GM21367 (cell line): ENCODE results near the gene SEC14L3.

ENCODE experiments used
- ATAC-seq: cut with Tn5 transposase; IDR thresholded peaks from one replicate; pipeline ENCODE4 v1.9.1; 2021; ENCODE audit not compliant: unreplicated experiment

Gene SEC14L3

DNA sequence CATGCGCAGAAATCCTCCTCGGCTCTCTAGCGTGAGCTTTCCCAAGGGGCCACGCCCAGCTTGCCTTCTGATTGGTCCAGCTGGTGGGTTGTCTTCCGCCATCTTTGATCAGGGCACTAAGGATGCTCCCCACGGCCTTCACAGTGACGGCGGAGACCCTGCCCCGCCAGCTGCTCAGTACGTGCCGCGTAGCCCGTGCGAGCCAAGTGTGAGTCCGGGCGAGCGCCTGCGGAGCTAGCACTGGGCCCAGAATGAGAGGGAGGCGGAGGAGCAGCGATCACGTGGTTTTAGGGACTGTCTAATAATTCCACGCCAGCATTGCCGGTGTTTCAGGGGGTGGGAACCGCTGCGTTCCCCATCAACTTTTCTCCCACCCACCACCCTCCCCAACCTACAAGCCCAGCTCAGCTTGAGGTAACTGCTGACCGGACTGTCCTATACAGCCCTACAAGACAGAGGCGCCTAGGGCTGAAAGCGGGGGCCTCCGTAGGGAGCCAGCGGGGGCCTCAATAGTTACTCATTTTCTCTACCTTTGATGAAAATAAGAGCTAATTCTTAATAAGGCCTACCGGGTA lies 47.8 kb downstream of the SEC14L3 start:
- ATAC-seq, result peak; percentile 72

DNA sequence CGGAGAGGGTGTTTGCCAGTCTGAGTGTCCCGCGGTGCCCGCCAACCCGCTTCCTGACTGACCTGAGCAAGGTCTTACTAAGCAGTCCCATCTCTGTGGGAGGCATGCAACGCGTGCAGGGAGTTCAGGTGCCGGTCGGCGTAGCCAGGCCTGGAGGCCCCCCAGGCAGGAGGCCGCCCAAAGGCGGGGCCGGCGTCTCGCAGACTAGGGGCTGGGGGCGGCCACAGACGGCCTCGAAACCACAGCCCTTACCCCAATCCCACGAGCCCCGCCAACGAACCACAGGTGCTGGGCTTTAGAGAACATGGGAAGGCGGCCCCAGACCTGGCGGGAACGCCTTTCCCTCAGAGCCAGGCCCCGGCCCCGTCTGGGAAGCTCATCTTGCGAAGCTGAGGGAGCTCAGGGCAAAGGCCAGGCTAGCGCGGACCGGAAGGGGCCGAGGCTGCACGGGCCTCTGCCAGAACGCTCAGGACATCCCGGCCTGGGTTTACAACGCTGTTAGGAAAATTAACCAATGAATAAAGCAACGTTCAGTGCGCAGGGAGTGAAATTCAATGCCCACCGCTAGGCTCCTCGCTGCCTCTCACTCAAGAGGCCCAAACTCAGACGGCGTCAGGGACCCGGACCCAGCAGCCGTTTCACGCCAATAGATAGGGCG lies 48.4 kb downstream of the SEC14L3 start:
- peak; percentile 26 for ATAC-seq

DNA sequence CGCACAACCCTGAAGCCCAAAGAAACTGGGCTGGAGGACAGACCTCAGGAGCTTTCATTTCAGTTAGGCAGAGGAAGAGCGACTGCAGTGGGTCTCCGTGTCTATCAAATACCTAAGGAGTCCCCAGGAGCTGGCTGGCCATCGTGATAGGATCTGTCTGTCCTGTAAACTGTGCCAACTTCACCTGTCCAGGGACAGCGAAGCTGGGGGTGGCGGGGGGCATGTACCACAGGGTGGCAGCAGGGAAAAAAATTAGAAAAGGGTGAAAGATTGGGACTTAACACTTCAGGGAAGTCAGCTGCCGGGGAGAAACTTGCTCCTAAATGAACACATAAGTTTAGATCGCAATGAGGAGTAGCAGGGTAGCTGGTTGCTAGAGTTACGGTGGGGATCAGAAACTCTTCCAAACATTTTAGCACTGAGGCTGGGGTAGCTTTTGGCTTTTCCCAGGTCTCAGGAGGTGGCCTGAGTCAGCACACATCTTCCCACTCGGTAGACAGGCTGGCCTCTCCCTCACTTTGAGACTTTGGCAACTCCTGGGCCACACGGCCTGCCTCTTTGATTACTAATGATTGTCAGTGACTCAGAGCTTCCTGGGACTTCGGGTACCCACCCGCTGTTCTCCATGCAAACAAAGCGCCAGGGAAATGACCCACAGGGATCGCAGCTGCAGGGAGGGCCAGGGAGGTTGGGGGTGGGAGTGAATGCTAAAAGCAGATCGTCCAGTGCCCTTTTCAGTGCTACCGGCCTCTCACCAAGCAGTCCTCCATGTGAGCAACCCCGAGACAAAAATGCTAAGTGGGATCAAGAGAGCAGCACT lies 49.1 kb downstream of the SEC14L3 start:
- no peak for ATAC-seq

GRCh38 chr22:30421695-30422480 lies 49.9 kb downstream of the SEC14L3 start:
- ATAC-seq, result no peak

GRCh38 chr22:30420347-30421125 lies 51.3 kb downstream of the SEC14L3 start:
- ATAC-seq, result no peak

DNA sequence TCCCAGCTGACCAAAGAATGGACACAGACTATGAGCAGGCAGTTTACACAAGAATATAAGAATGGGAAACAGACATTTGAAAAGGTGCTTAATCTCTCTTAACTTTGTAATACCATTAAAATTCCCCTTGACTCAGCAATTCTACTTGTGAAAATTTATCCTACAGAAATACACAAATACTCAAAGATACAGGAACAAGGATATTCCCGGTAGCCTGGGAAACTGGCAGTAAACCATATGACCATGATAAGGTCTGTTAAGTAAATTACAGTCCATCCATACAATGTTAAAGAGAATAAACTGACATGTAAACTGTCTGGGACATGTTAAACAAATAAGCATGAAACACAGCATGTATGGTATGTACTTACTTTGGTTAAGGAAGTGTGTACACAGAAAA lies 55.0 kb downstream of the SEC14L3 start:
- no peak for ATAC-seq

DNA sequence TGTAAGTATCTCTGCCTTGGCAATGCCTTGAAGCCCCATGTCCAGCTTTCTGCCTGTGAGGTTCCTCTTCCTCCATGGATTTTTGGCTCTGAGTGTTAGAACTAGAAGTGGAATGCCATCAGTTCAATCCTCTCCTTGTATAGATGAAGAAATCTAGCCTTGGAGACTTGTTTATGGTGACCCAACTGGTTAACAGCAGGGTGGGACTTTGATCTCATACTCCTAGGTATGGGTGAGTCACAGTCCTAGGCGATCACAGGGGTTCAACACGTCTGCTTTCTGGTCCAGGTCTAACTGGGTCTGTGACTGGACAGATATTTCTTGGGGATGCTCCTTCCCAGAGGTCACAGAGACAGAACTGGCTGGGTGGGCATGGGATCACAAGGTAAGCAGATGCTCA lies 55.4 kb downstream of the SEC14L3 start:
- ATAC-seq, result no peak

DNA sequence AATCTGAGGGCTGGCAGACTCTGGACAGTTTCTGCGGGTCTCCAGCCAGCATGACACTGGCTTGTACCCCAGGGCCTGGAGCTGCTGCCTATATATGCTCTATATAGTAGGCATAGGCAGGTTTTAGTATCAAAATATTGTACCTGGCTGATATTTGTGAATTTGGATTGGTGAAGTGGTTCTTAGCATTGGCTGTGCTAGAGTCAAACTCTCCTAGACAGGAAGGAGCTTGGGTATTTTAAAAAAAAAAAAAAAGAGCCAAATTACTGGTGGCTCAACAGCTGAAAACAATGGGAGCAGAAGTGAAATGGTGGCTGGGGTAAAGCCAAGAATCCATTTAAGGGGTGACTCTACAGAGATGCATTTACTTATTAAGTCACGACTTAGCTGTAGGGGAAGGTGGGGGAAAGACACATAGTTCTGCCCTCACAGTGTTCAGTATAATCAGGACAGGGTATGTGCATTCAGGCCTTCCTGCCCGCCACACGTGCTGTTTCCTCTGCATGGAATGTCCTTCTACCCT lies 57.2 kb downstream of the SEC14L3 start:
- no peak for ATAC-seq

DNA sequence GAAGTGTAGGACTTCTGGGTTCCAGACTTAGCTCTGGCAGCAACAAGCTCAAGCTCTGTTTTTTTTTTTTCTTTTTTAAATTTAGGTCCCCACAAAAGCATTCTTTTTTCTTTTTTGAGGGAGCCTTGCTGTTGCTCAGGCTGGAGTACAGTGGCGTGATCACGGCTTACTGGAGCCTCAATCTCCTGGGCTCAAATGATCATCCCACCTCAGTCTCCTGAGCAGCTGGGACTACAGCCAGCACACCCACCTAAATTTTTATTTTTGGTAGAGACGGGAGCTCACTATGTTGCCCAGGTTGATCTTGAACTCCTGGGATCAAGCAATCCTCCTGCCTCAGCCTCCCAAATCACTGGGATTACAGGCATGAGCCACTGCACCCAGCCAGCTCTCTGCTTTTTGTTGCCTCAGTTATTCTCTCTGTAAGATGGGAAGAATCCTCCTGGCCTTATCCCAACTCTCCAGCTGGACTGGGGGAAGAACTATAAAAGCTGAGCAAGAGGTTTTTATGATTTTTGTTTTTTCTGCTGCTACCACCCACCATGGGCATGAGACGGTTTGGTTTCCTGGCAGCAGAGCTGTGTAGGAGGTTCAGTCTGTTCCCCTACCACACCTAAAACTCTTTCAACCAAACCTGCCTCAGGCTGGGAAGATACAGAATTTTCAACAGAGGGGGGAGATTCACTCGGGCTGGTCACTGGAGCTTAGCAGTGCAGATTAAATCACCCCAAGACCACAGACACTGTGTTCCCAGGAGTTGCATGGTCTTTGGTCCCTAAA lies 57.9 kb downstream of the SEC14L3 start:
- no peak for ATAC-seq

DNA sequence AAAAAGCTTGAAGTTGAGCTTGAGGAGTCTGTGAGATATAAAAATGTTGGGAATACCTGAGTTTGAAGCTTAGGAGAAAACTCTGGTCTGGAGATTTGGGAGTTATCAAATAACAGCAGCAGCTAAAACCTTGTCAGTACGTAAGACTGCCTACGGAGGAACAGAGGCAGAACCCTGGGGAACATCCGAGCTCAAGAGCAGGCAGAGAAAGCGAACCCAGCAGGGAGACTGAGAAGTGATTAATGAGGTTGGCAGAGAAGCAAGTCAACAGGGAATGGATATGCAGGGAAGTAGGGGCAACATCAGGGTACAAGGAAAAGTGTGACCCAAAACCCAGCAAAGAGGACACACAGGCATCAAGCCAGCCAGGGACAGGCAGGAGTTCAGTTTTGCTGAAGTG lies 58.8 kb downstream of the SEC14L3 start:
- no peak for ATAC-seq

- ATAC-seq, result no peak
These were observed 60.0 kb downstream of the SEC14L3 start for GRCh38 chr22:30411780-30412179.
